ENCODE measurements around the gene ASB13.

The ASB13 gene

GRCh38 chr10:5603848-5604170, 62.6 kb downstream of the ASB13 start:
- H3K4me1 ChIP-seq (ENCODE audit: insufficient read depth, insufficient read length), result peaks cover 2% of the 10 kb centered on the region
- H3K4me3 ChIP-seq (ENCODE audit: insufficient read length, low read depth), result no peak overlapping the region
- TF ChIP-seq ZNF274 (IDR thresholded peaks at IDR 0.05; ENCODE audit: low read depth, low read length) (no peak), YY1 (IDR thresholded peaks at IDR 0.05; ENCODE audit: insufficient read depth, insufficient read length) (no peak), SUZ12 (IDR thresholded peaks at IDR 0.05; ENCODE audit: extremely low read depth, insufficient read depth, insufficient read length) (no peak)
- no peaks in the 10 kb centered on the region for H3K27me3 ChIP-seq (ENCODE audit: insufficient read depth, insufficient read length)
- no peak for DNase-seq (ENCODE audit: low read depth, low spot score)
- no peaks in the 10 kb centered on the region for H3K36me3 ChIP-seq (ENCODE audit: insufficient read depth, insufficient read length, low read length)
- no peaks in the 10 kb centered on the region for H3K9me3 ChIP-seq (ENCODE audit: insufficient read depth, low read length)
- H3K9ac ChIP-seq (ENCODE audit: insufficient read length, low read depth), result no peak overlapping the region

DNA sequence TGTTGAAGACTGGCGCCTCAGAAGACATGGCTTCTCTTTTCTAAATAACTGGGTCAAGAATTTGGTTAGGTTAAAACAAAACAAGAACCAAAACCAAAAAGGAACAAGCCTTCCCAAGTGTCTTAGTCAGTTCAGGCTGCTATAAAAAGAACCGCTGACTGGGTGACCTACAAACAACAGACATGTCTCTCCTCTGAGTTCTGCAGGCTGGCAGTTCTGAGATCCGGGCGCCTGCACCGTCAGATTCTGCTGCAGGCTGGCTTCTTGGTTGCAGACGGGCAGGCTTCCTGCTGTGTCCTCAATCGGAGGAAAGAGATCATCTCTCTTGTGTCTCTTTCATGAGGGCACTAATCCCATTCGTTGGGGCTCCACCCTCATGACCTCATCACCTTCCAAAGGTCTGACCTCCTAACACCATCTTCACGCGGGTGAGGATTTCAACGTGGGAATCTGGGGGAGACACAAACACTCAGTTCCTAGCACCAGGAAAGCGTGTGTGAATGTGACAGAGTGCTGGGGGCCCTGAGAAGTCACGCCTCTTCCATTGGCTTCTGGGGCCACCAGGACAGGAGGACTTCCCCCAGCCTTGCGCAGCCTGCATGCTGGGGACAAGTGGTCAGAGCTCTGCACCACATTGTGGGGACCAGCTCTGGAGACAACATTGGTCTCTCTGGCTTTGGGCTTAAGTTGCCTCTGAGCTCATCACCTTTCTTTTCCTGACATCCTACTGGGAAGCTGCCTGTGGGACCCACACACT, 63.1 kb downstream of the ASB13 start:
- no peak for DNase-seq (ENCODE audit: low read depth, low spot score)
- H3K9ac ChIP-seq (ENCODE audit: insufficient read length, low read depth), result no peak overlapping the region
- H3K27me3 ChIP-seq (ENCODE audit: insufficient read depth, insufficient read length), result no peaks in the 10 kb centered on the region
- H3K4me1 ChIP-seq (ENCODE audit: insufficient read depth, insufficient read length), result peaks cover 2% of the 10 kb centered on the region
- H3K4me3 ChIP-seq (ENCODE audit: insufficient read length, low read depth), result no peak overlapping the region
- H3K9me3 ChIP-seq (ENCODE audit: insufficient read depth, low read length), result no peaks in the 10 kb centered on the region
- TF ChIP-seq ZNF274 (IDR thresholded peaks at IDR 0.05; ENCODE audit: low read depth, low read length) (no peak), SUZ12 (IDR thresholded peaks at IDR 0.05; ENCODE audit: extremely low read depth, insufficient read depth, insufficient read length) (no peak), YY1 (IDR thresholded peaks at IDR 0.05; ENCODE audit: insufficient read depth, insufficient read length) (no peak)
- no peaks in the 10 kb centered on the region for H3K36me3 ChIP-seq (ENCODE audit: insufficient read depth, insufficient read length, low read length)

DNA sequence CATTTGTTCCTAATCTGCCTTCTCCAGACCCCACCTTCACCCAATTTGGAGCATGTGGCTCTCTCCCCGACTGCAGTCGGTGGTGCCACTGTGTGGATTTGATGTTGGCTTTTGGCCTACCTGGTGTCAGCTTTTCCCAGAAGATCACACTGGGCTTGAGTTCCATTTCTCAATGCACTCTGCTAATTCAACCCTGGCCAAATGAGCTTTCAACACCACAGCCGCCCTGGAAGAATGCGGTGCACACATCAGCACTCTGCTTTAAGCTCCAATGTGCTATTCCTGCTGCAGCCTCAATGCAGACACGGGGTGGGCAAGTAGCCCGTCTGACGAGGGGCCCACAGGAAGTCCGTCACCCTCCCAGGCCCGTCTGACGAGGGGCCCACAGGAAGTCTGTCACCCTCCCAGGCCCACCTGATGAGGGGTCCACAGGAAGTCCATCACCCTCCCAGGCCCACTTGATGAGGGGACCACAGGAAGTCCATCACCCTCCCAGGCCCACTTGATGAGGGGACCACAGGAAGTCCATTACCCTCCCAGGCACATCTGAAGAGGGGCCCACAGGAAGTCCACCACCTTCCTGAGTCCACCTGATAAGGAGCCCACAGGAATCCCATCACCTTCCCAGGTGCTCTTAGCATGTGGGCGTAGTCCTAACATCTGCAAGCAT, 64.4 kb downstream of the ASB13 start:
- Histone ChIP-seq H3K4me1 (ENCODE audit: insufficient read depth, insufficient read length) (peaks cover 2% of the 10 kb centered on the region), H3K4me3 (ENCODE audit: insufficient read length, low read depth) (no peak overlapping the region), H3K27me3 (ENCODE audit: insufficient read depth, insufficient read length) (no peaks in the 10 kb centered on the region), H3K36me3 (ENCODE audit: insufficient read depth, insufficient read length, low read length) (no peaks in the 10 kb centered on the region), H3K9me3 (ENCODE audit: insufficient read depth, low read length) (no peaks in the 10 kb centered on the region), H3K9ac (ENCODE audit: insufficient read length, low read depth) (no peak overlapping the region)
- no peak for DNase-seq (ENCODE audit: low read depth, low spot score)
- no peak for TF ChIP-seq ZNF274 (IDR thresholded peaks at IDR 0.05; ENCODE audit: low read depth, low read length)
- no peak for TF ChIP-seq YY1 (IDR thresholded peaks at IDR 0.05; ENCODE audit: insufficient read depth, insufficient read length)
- no peak for TF ChIP-seq SUZ12 (IDR thresholded peaks at IDR 0.05; ENCODE audit: extremely low read depth, insufficient read depth, insufficient read length)

DNA sequence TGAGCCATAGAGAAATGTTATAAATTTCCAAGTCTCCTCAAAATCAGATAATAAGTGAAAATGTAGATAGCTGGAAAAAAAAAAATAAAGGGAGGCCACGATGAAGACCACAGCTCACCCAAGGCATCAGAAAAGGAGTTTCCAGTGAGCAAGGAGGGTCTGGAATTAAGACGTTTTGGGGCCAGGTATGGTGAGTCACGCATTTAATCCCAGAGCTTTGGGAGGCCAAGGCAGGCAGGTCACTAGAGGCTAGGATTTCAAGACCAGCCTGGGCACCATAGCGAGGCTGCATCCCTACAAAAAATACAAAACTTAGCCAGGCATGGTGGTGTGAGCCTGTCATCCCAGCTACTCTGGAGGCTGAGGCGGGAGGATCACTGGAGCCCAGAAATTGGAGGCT, 65.5 kb downstream of the ASB13 start:
- no peaks in the 10 kb centered on the region for H3K9me3 ChIP-seq (ENCODE audit: insufficient read depth, low read length)
- DNase-seq (ENCODE audit: low read depth, low spot score), result no peak
- peaks cover 5% of the 10 kb centered on the region for H3K4me1 ChIP-seq (ENCODE audit: insufficient read depth, insufficient read length)
- no peaks in the 10 kb centered on the region for H3K36me3 ChIP-seq (ENCODE audit: insufficient read depth, insufficient read length, low read length)
- TF ChIP-seq SUZ12 (IDR thresholded peaks at IDR 0.05; ENCODE audit: extremely low read depth, insufficient read depth, insufficient read length), result no peak
- TF ChIP-seq ZNF274 (IDR thresholded peaks at IDR 0.05; ENCODE audit: low read depth, low read length), result no peak
- no peak for TF ChIP-seq YY1 (IDR thresholded peaks at IDR 0.05; ENCODE audit: insufficient read depth, insufficient read length)
- no peak overlapping the region for H3K9ac ChIP-seq (ENCODE audit: insufficient read length, low read depth)
- H3K4me3 ChIP-seq (ENCODE audit: insufficient read length, low read depth), result no peak overlapping the region
- H3K27me3 ChIP-seq (ENCODE audit: insufficient read depth, insufficient read length), result no peaks in the 10 kb centered on the region

- no peak for DNase-seq (ENCODE audit: low read depth, low spot score)
- TF ChIP-seq ZNF274 (IDR thresholded peaks at IDR 0.05; ENCODE audit: low read depth, low read length), result no peak
- TF ChIP-seq YY1 (IDR thresholded peaks at IDR 0.05; ENCODE audit: insufficient read depth, insufficient read length), result no peak
- no peak for TF ChIP-seq SUZ12 (IDR thresholded peaks at IDR 0.05; ENCODE audit: extremely low read depth, insufficient read depth, insufficient read length)
- Histone ChIP-seq H3K36me3 (ENCODE audit: insufficient read depth, insufficient read length, low read length) (no peaks in the 10 kb centered on the region), H3K4me3 (ENCODE audit: insufficient read length, low read depth) (no peak overlapping the region), H3K9ac (ENCODE audit: insufficient read length, low read depth) (no peak overlapping the region), H3K9me3 (ENCODE audit: insufficient read depth, low read length) (no peaks in the 10 kb centered on the region), H3K27me3 (ENCODE audit: insufficient read depth, insufficient read length) (no peaks in the 10 kb centered on the region), H3K4me1 (ENCODE audit: insufficient read depth, insufficient read length) (peaks cover 5% of the 10 kb centered on the region)
Observed at GRCh38 chr10:5599613-5600520, 66.5 kb downstream of the ASB13 start.

DNA sequence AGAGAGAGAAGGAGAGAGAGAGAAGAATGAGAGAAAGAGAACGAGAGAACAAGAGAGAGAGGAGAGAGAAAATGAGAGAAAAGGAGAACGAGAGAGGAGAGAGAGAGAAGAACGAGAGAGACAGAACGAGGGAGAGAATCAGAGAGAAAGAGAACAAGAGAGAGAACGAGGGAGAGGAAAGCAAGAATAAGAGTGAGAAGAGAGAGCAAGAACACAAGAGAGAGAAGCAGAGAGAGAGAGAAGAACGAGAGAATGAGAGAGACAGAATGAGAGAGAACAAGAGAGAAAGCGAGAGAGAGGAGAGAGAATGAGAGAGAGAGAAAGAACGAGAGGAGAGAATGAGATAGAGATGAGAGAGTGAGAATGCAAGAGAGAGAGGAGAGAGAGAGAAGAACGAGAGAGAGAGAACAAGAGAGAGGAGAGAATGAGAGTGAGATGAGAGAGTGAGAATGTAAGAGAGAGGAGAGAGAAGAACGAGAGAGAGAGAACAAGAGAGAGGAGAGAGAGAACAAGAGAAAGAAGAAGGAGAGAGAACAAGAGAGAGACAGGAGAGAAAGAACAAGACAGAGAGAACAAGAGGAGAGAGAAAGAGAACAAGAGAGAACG, 68.2 kb downstream of the ASB13 start:
- Histone ChIP-seq H3K36me3 (ENCODE audit: insufficient read depth, insufficient read length, low read length) (no peaks in the 10 kb centered on the region), H3K4me3 (ENCODE audit: insufficient read length, low read depth) (no peak overlapping the region), H3K27me3 (ENCODE audit: insufficient read depth, insufficient read length) (no peaks in the 10 kb centered on the region), H3K9me3 (ENCODE audit: insufficient read depth, low read length) (no peaks in the 10 kb centered on the region), H3K9ac (ENCODE audit: insufficient read length, low read depth) (no peak overlapping the region), H3K4me1 (ENCODE audit: insufficient read depth, insufficient read length) (peaks cover 3% of the 10 kb centered on the region)
- no peak for DNase-seq (ENCODE audit: low read depth, low spot score)
- no peak for TF ChIP-seq ZNF274 (IDR thresholded peaks at IDR 0.05; ENCODE audit: low read depth, low read length)
- TF ChIP-seq YY1 (IDR thresholded peaks at IDR 0.05; ENCODE audit: insufficient read depth, insufficient read length), result no peak
- TF ChIP-seq SUZ12 (IDR thresholded peaks at IDR 0.05; ENCODE audit: extremely low read depth, insufficient read depth, insufficient read length), result no peak
